K562 (cell line): Measurements from ENCODE around the gene BEND6. TPM values are rescaled to one million over a fixed set of nuclear protein-coding genes. Genes with fewer than 3 reads are reported as not detected.

ENCODE experiments used
- MNT ChIP-seq, 2 experiments: fragments of 450-650 bp; conservative IDR thresholded peaks; 2 replicates each; pipeline ENCODE4 v1.6.1; 2017; ENCODE audit warnings: mild to moderate bottlenecking in 2 of 2, moderate library complexity in 2 of 2
- UBTF ChIP-seq, 2 experiments: IDR thresholded peaks; 2 replicates each; pipeline ENCODE4 v1.6.1; 2012; ENCODE audit warnings: improper control_type of control experiment in 2 of 2, low read depth in 2 of 2, low read length in 2 of 2, borderline replicate concordance in 1 of 2
- ZNF518B ChIP-seq: fragments of 250-450 bp; sonication (Bioruptor Pico); IDR thresholded peaks from 2 replicates; pipeline ENCODE4 v1.5.0; 2021; ENCODE audit warnings: mild to moderate bottlenecking, moderate library complexity
- polyA plus RNA-seq, 8 experiments: library from polyadenylated mRNA; depleted of rRNA in 4 of 8; stranded (reverse) in 5 of 8; unstranded in 3 of 8; fragments of >200 nt; fragmentation: Nextera tagmentation in 2 of 8; fragmentation: Illumina TruSeq in 1 of 8; extraction: Ambion mirVana in 2 of 8; extraction: Trizol in 1 of 8; gene quantifications; 2 replicates each; pipeline versions ENCODE4 v1.2.1 to v1.2.3, GENCODE V29; 2011 to 2014; ENCODE audit warnings: inconsistent platforms in 1 of 8, missing spikeins in 1 of 8
- total RNA-seq, 7 experiments: library from RNA; depleted of rRNA in 6 of 7; stranded (reverse); fragments of >200 nt in 6 of 7; fragmentation: Illumina TruSeq in 2 of 7; extraction: Trizol in 2 of 7; gene quantifications; 2 replicates each; pipeline versions ENCODE4 v1.2.1 to v1.2.3, GENCODE V29; 2011 to 2021; ENCODE audit warnings: low replicate concordance in 1 of 7

The BEND6 gene
- total and polyA plus RNA-seq, 9 of the 15 experiments (the other 6 are each of a cell fraction or from before 2014, with no cell fraction given): 0.37 to 4.0 (median 1.1) TPM

GRCh38 chr6:56992036-56992435 is 37.1 kb downstream of the BEND6 start (continued):
- TF ChIP-seq UBTF (IDR thresholded peaks at IDR 0.05; ENCODE audit: borderline replicate concordance in 1 of 2, low read depth in 2 of 2, low read length in 2 of 2): no peak
- no peak for TF ChIP-seq ZNF518B
- TF ChIP-seq MNT (conservative IDR thresholded peaks at IDR 0.05): no peak
